ENCODE data around the gene DCAF4L1.

The DCAF4L1 gene, protein sequence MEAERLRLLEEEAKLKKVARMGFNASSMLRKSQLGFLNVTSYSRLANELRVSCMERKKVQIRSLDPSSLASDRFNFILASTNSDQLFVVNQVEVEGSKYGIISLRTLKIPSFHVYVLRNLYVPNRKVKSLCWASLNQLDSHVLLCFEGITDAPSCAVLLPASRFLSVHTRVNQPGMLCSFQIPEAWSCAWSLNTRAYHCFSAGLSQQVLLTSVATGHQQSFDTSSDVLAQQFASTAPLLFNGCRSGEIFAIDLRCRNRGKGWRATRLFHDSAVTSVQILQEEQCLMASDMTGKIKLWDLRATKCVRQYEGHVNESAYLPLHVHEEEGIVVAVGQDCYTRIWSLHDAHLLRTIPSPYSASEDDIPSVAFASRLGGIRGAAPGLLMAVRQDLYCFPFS

GRCh38 chr4:41981456-41981855 lies at the start of gene DCAF4L1:
DCAF4L1 (plus strand) TSS chr4:41981756; CDS start chr4:41981793, 37 bp downstream.
- DNase-seq: no peak

DNA sequence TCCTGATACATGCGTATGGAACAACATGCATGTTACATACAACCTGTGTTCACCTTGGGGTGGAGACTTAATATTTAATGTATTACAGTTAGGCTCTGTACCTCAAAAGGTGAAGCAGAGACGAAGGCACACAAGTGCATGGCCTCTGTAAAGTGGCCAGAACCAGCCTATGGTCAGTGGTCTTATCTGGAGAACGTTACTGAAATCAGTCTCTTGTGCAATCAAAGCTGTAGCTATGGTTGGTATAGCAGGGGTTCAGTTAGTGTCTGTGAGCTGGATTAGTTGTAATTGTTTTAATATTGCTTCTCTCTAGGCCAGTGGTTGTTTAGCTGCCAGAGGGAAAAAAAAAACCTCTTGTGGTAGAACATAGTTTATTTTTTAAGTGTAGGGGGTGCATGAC lies 48.6 kb upstream of the DCAF4L1 start:
- peak; percentile 11 for DNase-seq

DNA sequence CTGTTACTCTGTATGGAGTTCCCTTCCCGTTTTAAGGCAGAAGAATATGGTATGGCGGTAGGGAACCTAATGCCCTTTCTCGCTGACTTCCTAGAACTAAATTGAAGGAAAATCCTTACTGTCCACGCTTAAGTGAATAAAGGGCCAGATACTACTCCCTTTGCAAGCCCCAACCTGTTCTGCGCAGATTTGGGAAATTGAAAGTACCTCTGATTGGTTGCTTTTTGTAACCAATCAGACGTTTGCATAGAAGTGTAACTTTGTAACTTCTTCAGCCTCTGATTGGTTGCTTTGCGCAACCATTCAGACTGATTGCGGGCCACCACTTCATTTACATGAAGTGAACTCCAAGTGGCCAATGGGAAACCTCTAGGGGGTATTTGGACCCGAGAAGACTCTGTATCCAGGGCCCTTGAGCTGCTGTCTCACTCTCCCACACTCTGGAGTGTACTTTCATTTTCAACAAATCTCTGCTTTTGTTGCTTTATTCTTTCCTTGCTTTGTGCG lies 47.5 kb upstream of the DCAF4L1 start:
- DNase-seq: peak; percentile 9

- DNase-seq: peak; percentile 41
These were observed 47.0 kb upstream of the DCAF4L1 start for GRCh38 chr4:41934514-41934900.

GRCh38 chr4:41934901-41935651 lies 46.5 kb upstream of the DCAF4L1 start, which contains the start of gene TMEM33:
TMEM33 (plus strand) TSS chr4:41935429; CDS start chr4:41935485, 56 bp downstream.
- DNase-seq: peak; percentile 96

GRCh38 chr4:41935652-41936021 lies 45.9 kb upstream of the DCAF4L1 start:
- DNase-seq: peak; percentile 70

- DNase-seq: peak; percentile 70
These were observed 42.4 kb upstream of the DCAF4L1 start for GRCh38 chr4:41939016-41939626.

GRCh38 chr4:41940834-41941233 lies 40.7 kb upstream of the DCAF4L1 start:
- DNase-seq: no peak

GRCh38 chr4:41943506-41943905 lies 38.0 kb upstream of the DCAF4L1 start:
- no peak for DNase-seq

DNA sequence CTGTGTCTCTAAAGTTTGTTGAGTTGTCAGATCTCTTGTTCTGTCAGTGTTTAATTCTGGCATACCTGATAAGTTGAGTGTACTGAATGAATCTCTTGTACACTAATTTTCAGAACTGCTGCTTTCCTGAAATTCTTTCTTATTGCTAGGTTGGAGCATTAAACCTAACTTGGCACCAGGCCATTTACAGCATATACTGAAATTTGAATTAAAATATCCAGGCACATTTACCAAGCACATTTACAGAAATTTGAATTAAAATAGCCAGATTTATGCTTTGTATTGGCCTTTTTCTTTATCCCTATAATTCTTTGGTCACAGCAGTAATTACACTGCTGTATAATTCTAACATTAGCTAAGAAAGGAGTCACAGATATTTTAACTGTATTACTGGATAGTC lies 37.5 kb upstream of the DCAF4L1 start:
- DNase-seq: no peak

DNA sequence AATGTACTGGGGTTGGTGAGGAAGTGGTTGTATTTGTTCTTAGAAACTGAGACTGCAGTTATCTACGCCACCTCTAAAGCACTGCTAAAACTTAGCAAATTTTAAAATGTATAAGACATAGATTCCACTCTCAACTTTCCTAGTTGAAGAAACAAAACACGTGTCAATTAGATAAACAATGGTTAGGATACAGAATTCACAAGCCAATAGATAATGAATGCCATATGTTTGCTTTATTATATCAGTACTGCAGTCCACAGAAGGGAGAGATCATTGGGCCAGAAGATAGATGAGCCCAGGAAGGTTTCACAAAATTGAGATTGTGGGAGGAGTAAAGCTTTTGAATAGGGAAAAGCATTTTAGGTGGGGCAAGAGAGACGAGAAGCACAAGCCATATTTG lies 32.0 kb upstream of the DCAF4L1 start:
- no peak for DNase-seq

- peak; percentile 81 for DNase-seq
These were observed 23.9 kb upstream of the DCAF4L1 start for GRCh38 chr4:41957634-41958033.

DNA sequence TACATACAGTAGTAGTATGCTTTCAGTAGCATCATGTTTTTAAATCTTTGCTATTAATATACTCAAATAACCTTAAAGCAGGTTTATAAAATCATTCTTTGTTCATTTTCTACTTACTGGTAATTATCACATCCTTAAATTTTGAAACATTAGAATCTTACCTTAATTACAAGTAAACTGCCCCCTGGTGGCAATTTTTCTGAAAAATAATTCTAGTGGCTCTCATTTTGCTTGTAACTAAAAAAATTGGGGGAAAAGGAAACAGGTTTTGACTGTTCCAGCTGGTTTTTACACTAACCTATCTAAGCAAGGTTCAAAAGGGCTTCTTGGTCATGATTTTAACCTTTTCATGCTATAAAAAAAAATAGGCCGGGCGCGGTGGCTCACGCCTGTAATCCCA lies 18.5 kb upstream of the DCAF4L1 start:
- peak; percentile 79 for DNase-seq

DNA sequence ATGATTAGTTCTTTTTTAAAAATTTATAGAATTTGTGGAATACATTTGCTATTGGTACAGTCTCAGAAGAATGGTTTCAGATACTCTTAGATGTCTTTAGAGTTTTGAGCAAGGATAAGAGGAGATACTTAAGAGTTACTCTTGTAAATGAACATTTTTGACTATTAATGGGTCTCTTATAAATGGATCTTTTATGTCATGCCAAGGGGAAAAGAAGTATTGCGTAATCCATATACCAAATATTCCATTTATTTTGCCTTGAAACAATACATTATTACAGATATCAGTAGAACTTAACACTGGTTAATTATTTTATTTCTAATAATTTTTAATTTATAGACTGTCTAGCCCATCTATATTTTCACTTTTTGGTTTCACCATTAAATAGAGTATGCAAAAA lies 17.2 kb upstream of the DCAF4L1 start:
- DNase-seq: no peak

- DNase-seq: no peak
These were observed 14.2 kb upstream of the DCAF4L1 start for GRCh38 chr4:41967392-41967791.

DNA sequence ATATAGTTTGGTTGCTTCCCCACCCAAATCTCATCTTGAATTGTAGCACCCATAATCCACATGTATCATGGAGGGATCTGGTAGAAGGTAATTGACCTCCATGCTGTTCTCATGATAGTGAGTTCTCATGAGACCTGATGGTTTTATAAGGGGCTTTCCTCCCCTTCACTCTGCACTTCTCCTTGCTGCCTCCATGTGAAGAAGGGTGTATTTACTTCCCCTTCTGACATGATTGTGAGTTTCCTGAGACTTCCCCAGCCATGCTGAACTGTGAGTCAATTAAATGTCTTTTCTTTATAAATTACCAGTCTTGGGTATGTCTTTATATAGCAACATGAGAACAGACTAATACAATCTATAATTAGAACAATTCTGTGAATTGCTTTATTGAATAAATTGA lies 11.9 kb upstream of the DCAF4L1 start:
- peak; percentile 18 for DNase-seq

GRCh38 chr4:41975341-41975740 lies 6.2 kb upstream of the DCAF4L1 start:
- no peak for DNase-seq

DNA sequence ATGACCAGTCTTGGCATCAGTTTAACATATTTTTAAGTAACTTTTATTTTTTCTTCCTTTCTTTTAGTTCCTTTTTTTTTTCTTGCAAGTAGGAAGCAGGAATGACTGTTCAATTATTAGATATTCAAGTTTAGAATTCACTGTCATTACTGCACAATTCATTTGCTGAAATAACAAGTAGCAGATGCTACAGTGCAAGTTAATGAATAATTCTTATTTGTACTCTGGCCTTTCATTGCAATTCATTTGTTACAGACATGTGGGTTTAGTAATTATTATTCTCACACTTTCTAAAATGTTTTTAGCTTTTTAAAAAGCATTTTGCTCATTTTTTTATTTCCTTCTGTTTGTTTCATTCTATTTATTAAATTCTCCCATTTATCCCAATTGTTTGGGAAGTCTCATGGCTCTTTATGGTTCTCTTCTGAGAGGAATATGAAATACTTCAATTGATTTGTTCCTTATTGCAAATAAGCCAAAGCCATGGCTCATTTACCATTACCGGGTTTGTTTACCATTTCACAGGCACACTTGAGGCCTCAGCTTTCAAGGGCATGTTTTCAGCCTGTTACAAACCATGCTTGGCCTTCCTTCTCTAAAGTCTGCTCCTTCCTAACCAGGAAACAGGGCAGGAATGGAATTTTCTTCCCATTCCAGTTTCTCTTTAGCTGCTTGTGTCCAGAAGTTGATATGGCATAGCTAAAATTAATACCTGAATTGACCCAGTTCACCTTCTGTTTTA lies 4.6 kb upstream of the DCAF4L1 start:
- no peak for DNase-seq

DNA sequence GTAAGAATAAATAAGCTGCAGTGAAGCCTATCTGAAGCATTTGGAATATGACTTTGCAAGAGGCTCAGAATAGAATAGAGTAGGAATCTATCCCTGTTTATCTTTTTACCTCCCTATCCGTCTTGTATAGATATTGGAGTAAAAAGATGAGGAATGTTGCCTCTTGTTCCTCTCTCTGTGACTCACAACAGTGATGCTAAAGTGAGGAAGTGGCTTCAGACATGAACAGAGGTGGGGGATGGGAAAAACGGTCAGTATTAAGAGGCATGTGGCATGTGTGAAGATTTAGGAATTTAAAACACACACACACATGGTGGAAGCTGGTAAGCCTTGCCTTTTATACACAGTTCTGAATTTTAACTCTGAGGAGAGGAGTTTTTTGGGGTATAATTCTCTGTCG lies 3.8 kb upstream of the DCAF4L1 start:
- peak; percentile 41 for DNase-seq

DNA sequence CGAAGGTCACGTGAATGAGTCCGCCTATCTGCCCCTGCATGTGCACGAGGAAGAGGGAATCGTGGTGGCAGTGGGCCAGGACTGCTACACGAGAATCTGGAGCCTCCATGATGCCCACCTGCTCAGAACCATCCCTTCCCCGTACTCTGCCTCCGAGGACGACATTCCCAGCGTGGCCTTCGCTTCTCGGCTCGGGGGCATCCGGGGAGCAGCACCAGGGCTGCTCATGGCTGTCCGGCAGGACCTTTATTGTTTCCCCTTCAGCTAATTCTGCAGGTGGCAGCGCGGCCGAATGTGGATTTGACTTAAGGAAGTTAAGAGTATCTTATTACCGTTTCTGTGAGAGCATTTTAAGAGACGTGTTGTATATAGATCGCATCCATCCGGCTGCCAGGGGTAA lies 1.2 kb downstream of the DCAF4L1 start:
- DNase-seq: no peak

DNA sequence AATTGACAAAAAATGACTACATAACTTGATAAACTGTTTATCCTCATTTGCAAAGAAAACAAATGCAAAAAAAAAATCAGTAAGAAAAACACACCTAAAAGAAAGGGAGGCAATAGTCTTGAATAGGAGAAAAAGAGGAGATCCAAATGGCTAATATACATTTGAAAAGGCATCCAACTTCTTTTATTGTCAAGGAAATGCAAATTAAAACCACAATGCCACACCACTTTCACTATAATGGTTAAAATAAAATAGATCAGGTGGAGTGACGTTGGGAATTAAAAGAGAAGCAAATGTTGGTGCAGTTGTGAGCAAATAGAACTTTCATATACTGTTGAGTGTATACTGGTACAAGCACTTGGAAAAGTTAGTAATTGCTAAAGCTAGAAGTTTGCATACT lies 3.6 kb downstream of the DCAF4L1 start:
- no peak for DNase-seq

GRCh38 chr4:41989994-41990364 lies 8.4 kb downstream of the DCAF4L1 start:
- DNase-seq: peak; percentile 26

Data from hematopoietic multipotent progenitor cell treated with erythropoietin and hydrocortisone succinate and interleukin-3 and kit ligand, for 4 days (in vitro differentiated cells).